HG03442 (cell line): Measurements from ENCODE around the gene NTHL1.
"Not testable (repeated sequence)": the region's sequence is repeated elsewhere in the genome, so short reads cannot be mapped to it uniquely, and the experiment has no call there.

Experiments used
- ATAC-seq: cut with Tn5 transposase; IDR thresholded peaks from one replicate; pipeline ENCODE4 v1.9.1; 2021; ENCODE audit warnings: mild to moderate bottlenecking, moderate library complexity; ENCODE audit not compliant: unreplicated experiment

NTHL1 gene

DNA sequence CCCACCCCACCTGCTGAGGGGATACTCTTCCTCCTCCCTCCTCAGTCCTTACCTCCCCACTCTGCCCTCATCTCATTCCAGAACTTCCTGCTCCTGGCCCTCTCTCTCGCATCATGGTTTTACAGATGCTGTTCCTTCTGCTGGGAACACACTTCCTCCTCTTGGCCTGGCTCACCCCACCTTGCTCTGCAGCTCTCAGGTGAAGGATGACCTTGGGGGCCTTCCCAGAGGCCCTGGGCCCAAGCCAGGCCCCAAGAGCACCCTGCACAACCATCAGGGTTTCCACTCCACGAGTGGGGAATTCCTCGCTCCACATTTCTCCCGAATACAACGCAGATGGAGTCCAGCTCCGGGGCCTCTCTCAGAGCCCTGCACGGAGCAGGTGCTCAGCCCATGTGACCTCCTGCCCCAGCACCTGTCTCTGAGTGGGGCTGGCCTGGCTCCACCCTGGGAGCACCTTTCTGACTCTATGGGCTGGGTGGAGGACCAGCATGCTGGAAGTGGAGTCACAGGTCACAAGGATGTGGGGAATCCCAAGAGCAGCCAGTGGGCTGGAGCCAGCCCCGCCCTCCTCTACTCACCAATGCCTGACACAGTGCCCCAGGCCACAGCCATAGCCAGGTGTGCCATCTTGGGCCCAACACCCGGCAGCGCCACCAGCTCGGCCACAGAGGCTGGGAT lies 4.5 kb downstream of the NTHL1 start:
- no peak for ATAC-seq

DNA sequence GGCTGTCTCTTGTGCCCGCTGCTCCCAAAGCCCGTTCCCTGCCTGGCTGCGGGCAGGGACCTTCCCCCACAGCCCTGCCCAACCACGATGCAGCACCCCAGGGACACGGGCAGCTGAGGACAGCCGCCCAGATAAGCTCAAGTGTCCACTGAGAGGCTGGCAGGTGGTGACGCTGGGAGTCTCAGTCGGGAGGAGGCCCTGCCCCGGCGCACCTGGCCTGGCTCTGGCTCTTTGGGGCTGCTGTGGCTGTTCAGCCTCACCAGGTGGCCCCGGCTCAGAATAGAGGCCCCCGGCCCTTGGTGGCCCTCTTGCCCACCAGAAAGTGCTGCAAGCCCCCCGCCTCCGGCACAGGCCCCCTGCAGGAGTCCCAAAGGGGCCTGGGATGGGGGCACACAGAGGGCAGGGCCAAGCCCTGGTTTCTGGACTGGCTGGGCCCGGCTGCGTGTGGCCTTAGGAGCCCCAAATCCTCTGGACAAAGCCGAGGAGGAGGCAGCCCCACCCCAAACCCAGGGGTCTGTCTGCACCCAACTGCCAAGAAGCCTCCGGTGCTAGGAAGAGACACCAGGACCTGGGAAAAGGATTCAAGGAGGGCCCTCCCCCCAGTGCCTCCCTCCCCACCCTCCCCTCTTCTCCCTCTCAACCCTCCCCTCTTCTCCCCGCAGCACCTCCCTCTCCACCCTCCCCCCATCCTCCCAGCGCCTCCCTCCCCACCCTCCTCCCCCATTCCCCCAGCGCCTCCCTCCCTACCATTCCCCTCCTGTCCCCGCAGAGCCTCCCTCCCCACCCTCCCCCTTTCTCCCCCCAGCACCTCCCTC lies 5.3 kb downstream of the NTHL1 start:
- no peak for ATAC-seq

DNA sequence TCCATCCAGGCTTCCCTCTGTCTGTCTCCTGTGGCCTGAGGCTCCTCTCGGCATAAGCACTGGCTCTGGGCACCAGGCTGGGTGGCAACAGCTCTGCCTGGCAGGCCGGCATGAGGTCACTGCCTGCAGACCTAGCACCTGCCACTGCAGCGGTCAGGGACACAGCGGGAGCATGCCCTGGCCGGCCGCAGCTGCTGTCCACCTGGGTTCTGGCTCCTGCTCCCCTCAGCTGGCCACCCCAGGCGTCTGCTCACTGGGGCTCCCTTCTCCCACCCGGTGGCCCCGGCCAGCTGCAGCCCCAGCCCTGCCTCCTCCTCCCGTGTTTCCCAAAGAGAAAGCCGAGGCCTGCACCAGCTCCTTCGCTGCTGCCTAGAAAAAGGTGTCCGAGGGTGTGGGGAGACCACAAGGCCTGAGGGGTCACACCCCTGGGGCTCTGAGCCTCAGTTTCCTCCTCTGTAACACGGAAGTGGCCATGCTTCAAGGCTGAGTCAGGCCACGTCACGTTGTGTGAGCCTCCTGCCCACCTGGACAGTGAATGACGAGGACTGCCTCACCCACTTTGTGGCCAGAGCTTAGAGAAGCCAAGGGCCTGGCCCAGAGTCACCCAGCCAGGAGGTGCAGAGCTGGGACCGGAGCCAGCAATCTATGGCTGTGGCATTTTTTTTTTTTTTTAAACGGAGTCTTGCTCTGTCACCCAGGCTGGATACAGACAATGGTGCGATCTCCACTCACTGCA lies 6.7 kb downstream of the NTHL1 start:
- ATAC-seq, result no peak

DNA sequence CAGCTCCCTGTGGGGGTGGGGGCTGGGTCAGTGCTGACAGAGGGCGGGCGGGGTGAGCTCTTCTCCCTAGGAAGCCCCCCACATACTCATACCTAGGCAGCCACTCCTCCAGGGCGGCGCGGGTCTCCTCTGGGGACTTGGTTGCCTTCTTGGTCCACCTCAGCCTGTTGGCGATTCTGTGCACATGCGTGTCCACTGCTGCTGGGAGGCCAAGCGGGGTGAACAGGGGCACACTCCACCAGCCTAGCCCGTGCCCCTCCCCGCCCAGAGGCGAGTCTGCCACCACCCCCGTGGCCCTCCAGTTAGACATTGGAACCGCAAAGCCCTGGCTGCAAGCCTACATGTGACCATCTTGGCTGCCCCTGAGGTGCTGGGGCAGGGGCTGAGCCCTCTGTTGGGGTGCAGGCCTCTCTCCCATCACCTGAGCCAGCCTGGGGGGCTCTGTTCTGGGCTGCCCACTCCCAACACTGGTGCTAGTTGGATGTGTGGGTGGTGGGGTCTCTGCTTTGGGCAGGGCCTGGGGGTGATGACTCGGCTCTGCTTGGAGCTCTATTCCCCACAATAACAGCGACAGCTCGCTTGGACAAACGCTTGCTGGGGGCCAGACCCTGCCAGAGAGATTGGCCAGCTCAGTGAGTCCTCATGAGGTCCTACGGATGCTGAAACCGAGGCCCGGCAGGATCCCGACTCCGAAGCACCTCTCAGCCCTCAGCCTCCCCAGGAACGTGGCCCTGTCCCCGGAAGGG lies 7.4 kb downstream of the NTHL1 start:
- ATAC-seq, result no peak

DNA sequence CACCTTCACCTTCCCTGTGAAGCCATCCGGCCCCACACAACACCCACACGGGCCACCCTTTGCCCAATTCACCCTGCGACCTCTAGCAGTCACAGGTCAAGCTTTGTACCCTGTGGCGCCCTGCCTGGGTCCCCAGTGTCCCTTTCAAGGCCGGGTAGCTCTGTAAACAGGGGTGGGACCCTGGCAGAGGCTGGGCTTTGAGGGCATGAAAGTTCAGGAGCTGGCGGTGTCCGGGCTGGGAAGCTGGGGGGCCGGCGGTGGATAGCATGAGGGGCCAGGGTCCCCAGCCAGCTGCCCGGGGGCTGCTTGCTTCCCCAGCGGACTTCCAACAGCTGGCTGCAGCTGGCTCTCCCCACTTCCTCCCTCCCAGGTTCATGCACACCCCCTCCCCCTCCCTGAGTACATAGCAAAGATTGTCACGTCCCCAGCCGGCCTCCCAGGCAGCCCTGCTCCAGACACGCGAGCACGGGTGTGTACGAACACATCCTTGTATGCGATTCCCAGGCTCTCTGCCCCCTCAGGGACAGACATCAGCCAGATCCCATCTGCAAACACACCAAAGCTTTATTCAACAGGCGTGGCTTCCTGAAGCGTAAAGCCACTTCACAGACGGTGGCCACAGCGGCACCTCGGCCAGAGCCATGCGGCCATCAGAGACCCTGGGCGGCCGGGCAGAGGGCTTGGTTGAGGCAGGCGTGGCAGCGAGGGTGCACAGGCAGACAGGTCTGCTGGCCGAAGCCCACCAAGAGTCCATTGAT lies 8.2 kb downstream of the NTHL1 start:
- ATAC-seq, result no peak

DNA sequence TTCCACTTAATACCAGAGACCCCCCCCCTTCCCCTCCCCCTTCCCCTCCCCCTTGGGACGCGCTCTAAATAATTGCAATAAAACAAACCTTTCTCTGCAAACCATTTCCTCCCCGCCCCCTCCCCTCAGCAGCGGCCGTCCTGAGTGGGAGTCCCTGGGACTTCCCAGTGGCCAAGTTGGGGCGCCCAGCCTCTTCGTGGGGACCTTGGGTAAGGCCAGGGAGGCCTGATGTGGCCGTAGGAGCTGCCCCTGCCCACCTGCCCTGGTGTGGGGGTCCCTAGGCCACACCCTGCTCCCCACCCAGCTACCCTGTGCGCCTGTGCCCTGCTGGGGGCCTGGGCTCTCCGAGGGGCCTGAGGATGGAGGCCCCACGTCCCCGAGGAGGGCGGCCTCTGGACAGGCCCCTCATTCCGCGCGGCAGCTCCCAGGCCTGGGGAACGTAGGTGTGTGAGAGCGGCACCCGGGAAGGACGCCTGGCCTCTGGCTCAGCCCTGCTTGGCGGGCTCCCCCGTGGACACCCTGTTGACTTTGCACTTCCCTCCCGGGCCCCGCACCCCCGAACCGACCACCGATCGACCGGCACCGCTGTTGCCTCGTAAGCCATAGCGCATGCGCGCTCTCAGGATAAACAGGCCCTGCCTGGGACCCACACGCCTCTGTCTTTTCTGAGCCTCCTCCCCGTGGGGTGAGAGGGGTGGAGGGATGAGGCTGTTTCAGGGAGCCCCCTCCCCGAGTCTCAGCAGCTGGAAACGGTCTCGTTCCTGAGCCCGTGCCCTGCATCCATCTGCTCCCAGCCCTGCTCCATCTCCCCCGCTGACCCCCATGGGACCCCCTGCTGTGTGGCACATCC lies 9.0 kb downstream of the NTHL1 start:
- ATAC-seq, result no peak

DNA sequence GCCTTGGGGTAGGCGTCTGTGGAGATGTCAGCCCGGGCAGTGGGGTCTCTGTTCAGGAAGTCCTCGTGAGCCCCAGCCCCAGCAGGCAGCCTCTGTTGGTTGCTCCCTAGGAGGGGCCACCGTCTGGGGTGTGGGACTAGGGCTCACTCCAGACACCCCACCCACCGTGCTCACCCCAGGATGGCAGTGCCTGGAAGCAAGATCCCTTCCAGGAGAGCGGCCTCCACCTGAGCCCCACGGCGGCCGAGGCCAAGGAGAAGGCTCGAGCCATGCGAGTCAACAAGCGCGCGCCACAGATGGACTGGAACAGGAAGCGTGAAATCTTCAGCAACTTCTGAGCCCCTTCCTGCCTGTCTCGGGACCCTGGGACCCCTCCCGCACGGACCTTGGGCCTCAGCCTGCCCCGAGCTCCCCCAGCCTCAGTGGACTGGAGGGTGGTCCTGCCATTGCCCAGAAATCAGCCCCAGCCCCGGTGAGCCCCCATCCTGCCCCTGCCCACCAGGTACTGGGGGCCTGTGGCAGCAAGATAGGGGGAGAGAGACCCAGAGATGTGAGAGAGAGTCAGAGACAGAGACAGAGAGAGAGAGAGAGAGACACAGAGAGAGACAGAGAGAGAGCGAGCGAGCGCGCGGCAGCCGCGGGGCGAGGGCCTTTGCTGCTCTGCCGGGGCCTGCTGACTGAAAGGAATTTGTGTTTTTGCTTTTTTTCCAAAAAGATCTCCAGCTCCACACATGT lies 9.8 kb downstream of the NTHL1 start:
- no peak for ATAC-seq

DNA sequence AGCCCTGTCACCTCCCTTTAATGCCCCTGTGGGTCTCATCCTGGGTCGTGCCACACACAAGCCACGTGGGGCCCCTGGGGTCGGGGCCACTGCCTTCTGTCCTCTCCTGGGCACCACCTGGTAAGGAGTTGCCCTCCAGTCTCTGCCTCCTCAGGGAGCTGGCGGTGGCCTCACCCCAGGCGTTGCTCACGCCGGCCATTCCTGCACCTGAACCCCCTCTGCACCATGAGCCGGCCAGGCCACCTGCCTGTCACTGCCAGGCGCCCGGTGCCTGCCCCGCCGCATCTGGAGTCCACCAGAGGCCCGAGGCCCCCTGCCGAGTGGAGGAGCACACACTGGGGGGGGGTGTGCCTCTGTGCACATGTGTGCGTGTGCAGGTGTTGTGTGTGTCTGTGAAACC lies 10.5 kb downstream of the NTHL1 start:
- no peak for ATAC-seq

DNA sequence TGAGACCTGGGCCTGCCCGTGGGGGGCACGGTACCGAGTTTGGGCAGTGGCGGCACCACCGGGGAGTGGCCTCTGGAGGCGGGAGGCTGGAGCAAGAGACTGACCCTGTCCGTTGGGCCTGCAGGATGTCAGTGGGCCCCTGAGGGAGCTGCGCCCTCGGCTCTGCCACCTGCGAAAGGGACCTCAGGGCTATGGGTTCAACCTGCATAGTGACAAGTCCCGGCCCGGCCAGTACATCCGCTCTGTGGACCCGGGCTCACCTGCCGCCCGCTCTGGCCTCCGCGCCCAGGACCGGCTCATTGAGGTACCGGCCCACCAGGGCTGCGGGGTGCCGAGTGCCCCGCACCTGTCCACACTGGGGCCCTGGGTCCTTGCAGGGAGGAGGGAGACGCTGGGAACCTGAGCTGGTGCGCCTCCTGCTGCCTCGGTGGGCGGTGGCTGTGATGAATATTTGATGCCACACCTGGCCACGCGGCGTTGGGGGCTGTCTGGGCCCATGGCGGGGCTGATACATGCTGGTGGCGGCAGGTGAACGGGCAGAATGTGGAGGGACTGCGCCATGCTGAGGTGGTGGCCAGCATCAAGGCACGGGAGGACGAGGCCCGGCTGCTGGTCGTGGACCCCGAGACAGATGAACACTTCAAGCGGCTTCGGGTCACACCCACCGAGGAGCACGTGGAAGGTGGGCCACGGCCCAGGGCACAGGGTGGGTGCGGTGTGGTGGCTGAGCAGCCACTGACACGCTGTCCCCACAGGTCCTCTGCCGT lies 11.3 kb downstream of the NTHL1 start:
- no peak for ATAC-seq

DNA sequence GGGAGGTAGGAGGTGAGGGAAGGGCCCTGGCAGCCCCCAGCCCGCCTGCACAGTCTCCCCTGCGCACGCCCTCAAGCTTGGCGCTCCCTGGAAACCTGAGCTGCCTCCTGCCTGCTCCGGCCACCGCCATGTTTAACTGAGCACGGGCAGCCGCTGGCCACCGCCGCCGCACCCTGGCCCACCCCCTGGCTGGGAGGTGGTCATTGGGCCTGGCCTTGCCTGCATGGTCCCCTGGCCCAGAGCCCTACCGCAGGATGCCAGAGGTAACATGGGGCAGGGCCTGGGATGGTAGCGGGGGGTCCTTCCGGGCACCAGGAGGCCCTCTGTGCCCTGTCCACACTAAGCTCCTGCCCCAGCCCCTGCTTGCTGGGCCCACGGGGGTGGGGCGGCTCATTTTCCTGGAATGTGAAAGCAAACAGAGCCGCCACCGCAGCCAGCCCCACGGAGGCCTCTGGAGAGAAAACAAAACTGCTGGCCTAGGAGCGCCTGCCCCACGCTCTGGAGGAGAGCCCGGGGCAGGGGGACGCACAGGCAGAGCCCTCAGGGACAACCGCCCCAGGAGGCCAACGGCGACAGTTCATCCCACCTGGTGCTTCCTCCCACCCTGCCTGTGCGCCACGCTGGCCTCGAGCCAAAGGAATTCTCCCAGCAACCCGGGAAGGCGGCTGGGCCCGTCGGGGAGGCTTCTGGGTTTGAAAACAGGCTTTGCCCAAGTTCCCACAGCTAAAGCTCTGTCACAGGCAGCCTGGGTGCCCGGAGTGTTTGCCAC lies 12.0 kb downstream of the NTHL1 start:
- ATAC-seq, result no peak

DNA sequence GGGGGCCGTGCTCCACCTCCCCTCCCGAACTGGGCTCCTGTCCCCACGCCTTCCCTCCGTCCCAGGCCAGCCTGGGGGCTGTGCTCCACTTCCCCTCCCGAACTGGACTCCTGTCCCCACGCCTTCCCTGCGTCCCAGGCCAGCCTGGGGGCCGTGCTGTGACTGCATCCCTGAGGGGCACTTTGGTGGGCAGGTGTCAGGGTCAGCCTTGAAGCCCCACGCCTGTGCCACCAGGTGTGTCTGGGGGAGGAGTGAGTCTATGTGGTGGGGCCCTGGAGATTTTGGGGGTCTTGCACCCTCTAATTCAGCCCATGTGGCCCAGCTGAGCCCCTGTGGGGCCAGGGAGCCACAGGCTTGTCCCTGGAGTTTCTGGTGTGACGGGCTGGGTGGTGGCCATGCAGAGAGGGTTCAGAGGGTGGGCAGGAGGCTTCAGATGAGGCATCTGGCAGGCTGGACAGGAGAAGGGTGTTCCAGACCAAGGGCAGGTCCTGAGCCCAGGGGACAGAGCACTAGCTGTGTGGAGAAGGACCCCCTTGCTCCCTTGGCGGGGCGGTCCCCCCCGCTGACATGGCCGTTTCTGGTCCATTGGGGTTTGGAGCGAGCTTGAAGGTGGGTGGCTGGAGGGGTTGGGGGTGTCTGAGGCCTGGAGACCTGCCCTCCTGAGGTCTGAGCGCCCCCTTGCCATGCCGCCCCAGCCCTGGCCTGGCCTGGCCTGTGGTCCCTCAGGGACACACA lies 12.8 kb downstream of the NTHL1 start:
- no peak for ATAC-seq

DNA sequence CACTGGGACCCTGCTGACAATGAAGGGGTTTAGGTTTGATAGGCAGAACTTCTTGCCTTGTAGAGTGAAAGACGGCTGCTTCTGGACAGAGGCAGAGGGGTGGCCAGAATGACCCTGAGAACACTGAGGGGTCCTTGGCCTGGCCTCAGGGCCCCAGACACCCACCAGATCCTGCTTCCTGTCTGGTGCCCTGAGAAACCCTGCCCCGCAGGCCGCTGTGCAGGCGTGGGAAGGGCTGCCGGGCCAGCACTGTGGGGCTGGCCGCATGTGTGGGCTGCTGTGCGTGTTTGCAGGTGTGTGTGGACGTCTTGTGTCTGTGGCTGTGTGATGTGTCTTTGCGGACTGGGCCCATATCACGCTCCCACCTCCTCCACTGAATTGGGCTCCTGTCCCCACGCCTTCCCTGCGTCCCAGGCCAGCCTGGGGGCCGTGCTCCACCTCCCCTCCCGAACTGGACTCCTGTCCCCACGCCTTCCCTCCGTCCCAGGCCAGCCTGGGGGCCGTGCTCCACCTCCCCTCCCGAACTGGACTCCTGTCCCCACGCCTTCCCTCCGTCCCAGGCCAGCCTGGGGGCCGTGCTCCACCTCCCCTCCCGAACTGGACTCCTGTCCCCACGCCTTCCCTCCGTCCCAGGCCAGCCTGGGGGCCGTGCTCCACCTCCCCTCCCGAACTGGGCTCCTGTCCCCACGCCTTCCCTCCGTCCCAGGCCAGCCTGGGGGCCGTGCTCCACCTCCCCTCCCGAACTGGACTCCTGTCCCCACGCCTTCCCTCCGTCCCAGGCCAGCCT lies 13.5 kb downstream of the NTHL1 start:
- ATAC-seq, result not testable (repeated sequence)

DNA sequence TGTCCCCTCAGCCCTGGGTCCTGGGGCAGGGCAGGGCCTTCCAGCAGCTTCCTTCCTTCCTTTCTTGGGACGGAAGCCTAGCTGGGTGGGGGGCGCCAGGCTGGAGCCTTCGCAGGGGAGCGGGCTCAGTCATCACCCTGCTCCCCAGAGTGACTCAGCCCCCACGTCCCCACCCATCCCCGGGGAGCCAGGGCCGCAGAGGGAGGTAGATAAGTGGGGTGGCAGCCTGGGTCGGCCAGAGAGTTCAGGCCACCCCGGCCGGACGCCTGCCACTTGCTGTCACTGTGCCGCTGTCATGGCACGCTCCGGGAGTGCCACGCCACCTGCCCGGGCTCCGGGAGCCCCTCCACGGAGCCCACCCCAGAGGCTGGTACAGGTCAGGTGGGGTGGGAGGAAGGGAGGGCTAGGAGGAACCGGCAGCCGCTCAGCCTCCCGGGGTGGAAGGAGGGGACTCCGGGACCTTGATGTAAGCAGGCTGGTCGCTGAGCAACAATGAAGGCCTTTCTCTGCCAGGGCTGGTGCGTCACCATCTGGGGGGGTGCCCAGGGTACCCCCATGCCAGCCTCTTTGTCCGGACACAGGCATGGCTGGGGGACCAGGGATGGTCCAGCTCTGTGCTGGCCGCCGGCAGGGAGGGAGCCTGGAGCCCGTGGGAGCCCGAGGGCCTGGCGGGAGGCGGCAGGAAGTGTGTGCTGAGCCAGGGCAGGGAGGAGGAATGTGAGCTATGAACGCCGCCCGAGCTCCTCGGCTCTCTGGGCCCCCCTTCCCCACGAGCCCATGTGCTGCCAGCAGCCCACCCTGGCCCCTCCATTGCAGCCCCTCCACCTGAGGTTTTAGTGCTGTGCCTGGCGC lies 14.4 kb downstream of the NTHL1 start:
- ATAC-seq, result no peak

DNA sequence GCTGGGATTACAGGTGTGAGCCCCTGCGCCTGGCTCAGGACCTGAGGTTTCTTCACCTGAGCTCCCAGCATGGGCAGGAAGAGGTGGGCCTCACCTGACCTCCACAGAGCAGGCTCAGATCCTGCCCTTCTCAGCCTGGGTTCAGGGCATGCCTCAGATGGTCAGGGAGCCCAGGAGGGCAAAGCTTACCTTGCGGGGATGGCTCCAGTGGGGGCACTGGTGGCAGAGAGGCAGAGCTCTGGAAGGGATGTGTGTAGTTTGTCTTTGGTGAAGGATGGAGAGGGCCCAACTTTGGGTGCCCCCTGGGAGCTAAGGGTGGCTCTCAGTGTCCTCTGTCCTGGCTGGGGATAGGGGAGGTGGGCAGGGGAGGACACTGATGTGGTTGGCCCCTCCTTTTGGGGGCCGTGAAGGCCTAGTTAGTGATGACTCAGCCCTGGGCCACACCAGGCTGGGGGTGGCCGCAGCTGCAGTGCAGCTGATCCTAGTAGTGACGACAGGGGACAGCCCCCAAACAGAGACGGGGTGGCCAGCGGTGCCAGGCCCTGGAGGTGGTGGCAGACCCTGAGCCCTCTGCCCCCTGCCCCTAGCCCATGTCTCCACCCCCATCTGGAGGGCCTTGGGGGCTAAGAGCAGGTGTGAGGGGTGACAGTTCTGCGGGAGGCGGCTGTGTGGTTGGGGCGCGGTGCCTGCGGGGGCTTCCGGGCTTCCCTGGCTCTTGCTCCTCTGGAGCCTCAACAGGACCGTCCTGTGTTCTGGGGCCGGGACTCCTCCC lies 15.2 kb downstream of the NTHL1 start:
- no peak for ATAC-seq
